CD4-positive, alpha-beta T cell treated with Interleukin-4 for 1 hour (primary cell): ENCODE measurements around the gene UGT1A4.
"Not testable (repeated sequence)": the region's sequence is repeated elsewhere in the genome, so short reads cannot be mapped to it uniquely, and the experiment has no call there.

Experiments
- DNase-seq, 2 donors: peaks; one replicate each; pipeline ENCODE4 v3.0.0-alpha.2; 2020 to 2022

The UGT1A4 gene

GRCh38 chr2:233751212-233752009, 32.9 kb downstream of the UGT1A4 start:
- not testable (repeated sequence) for DNase-seq

- no peak for DNase-seq
Observed at GRCh38 chr2:233754872-233755611, 36.5 kb downstream of the UGT1A4 start.

GRCh38 chr2:233756429-233757081, 38.0 kb downstream of the UGT1A4 start:
- no peak for DNase-seq

GRCh38 chr2:233758141-233758540, 39.6 kb downstream of the UGT1A4 start:
- DNase-seq, result no peak

- no peak for DNase-seq
Observed at GRCh38 chr2:233758849-233759248, 40.3 kb downstream of the UGT1A4 start.

- no peak for DNase-seq
Observed at GRCh38 chr2:233760043-233760442, 41.5 kb downstream of the UGT1A4 start, which contains the start of gene UGT1A1. UGT1A1 (plus strand) TSS chr2:233760270; CDS start chr2:233760288, 18 bp downstream.

- DNase-seq, result no peak
Observed at GRCh38 chr2:233761040-233761769, 42.7 kb downstream of the UGT1A4 start.

GRCh38 chr2:233764264-233764663, 45.7 kb downstream of the UGT1A4 start:
- no peak for DNase-seq

GRCh38 chr2:233764761-233765160, 46.2 kb downstream of the UGT1A4 start:
- no peak for DNase-seq

GRCh38 chr2:233766416-233766815, 47.9 kb downstream of the UGT1A4 start:
- no peak for DNase-seq

- DNase-seq, result no peak
Observed at GRCh38 chr2:233768076-233768475, 49.5 kb downstream of the UGT1A4 start.

- no peak for DNase-seq
Observed at GRCh38 chr2:233769260-233769659, 50.7 kb downstream of the UGT1A4 start.

- no peak for DNase-seq
Observed at GRCh38 chr2:233772153-233772552, 53.6 kb downstream of the UGT1A4 start.

- no peak for DNase-seq
Observed at GRCh38 chr2:233772583-233772982, 54.0 kb downstream of the UGT1A4 start.

GRCh38 chr2:233773854-233774253, 55.3 kb downstream of the UGT1A4 start:
- no peak for DNase-seq

GRCh38 chr2:233775414-233775813, 56.9 kb downstream of the UGT1A4 start:
- DNase-seq, result no peak

GRCh38 chr2:233778030-233778429, 59.5 kb downstream of the UGT1A4 start, which contains the start of gene MROH2A:
MROH2A (plus strand) TSS chr2:233778330; CDS start chr2:233779359, 1,029 bp downstream.
- DNase-seq, result no peak

GRCh38 chr2:233779722-233780121, 61.2 kb downstream of the UGT1A4 start:
- no peak for DNase-seq

GRCh38 chr2:233780771-233781170, 62.2 kb downstream of the UGT1A4 start:
- no peak for DNase-seq

- DNase-seq, result no peak
Observed at GRCh38 chr2:233789554-233789953, 71.0 kb downstream of the UGT1A4 start.

- DNase-seq, result no peak
Observed at GRCh38 chr2:233791151-233791882, 72.8 kb downstream of the UGT1A4 start.

- DNase-seq, result no peak
Observed at GRCh38 chr2:233791883-233792329, 73.4 kb downstream of the UGT1A4 start.
